ENCODE measurements around the gene FAM20B.
"Not testable (repeated sequence)": the region's sequence is repeated elsewhere in the genome, so short reads cannot be mapped to it uniquely, and the experiment has no call there.

Gene FAM20B

DNA sequence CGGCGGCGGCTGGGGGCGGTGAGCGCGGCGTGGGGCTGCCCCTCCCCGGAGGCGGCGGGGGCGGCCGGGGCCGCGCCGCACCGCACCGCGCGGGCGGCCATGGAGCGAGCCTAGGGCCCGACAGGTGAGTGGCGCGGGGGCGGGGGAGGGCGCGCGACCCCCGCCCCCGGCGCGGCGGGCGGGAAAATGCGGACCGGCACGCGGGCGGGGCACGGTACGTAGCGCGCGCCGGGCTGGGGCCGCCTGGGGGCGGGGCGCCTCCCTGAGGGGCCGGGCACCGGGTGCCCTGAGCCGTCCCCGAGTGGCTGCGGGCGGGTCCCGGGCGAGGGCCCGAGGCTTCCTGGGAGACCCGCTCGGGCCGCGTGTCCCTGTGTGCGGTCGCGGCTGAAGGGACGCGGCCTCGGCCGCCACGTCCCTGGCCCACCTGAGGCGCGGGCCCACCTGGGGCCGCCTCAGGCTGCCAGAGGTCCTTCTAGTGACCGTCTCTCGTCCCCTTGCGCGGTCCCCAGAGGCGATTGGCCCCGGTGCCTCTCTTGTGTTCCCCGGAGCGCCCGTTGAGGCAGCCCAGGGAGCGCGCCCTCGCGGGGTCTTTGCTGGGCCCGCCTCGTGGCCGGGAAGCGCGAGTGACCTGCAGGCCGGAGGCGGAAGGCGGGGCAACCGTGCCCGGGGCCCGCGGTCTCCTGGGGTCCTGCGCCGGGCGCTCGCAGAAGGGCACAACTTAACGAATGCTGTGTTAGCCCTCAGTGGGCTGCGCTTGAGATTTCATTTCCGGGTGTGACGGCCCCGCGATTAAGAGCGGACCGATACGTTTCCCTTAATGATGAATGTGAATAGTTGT, 500 bp downstream of the FAM20B start:
- DNase-seq = peak; percentile 62

DNA sequence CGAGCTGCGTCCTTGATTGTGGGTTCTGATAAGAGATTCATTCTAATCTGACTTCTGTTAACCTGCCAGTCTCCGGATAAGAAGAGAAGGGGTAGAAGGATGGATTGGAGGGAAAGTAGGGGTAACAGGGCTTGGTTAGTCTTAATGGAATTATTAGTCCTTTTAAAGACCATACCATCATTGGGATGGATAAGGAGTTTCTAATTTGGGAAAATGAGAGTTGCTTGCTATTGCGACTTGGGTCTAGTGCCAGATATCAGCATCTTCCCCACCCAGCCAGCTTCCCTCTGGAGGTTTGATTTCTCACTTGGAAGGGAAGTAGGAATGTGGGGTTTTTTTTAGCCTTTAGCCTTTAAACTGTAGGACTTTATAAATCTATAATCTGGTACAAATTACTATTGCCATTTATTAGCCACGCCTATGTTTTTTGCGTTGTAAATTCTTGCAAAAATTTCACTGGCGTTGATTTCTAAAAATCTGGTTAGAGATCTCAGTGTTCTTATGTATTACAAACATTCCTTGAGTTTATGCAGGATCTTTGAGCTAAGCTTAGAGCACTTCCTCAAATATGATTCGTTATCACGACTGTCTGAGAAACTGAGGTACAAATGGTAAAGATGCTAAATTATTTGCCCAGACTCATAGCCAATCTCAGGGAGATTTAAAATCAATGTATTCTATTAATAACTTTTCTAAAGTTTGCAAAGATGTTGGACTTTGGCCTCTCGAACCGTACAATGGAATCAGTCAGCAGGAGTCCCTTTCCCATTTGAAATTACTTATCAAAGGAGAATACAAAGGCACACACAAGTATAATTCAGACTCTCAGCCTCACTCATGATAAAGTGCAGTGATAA, 1.3 kb downstream of the FAM20B start:
- no peak for DNase-seq

DNA sequence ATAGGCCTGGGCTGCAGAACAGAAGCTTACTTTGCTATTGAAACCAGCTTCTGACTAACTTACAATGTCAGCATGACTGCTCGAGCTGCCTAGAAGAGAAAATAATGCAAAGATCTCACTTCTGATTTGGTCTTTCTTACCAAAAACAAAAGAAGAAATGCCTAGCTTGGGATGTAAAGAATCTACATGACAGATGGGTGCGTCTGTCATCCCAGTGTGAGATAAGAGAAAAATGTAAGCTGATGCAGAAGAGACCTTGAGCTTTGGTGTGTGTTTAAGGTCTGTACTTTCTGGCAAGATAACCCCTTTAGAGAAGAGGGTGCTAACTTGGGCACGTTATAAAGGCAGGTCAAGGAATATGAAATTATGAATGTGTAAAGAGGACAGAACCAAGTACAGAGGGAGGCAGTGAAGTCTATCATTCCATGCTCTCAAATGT, 3.6 kb downstream of the FAM20B start:
- DNase-seq = no peak

DNA sequence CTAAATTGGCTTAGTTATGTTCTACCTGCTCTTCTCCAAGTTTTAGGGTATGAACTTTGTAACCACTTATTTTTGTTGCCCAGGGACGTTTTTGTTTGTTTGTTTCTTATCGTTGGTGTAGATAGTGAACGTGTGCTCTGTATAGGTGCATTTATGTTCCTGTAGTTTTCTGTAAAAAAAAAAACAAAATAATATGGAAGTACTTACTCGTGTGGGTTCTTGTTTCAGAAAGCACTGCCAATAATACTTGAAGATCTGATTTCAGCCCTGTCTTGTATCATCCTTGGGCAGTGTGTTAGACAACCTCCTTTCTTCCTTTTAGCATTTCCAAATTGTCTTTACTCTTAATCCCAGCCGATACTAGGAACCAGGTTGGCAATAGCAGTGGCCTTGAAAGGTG, 4.4 kb downstream of the FAM20B start:
- no peak for DNase-seq

DNA sequence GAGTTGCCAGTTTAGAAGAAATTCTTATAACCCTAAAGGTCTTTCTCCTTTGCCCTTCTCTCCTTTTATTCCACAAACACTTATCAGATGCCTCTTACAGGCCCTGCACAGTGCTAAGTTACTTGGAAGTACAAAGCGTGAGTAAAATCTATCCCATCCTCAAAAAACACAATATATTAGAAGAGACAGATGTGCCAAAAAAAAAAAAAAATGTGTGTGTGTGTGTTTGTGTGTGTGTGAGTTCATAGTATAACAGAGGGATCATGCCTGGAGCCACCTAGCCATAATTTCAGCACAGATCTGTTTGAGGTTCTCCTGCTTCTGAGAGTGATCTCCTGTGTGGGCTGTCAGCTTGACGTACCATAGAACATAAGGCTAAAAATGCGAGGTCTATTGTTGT, 5.0 kb downstream of the FAM20B start:
- DNase-seq = no peak

DNA sequence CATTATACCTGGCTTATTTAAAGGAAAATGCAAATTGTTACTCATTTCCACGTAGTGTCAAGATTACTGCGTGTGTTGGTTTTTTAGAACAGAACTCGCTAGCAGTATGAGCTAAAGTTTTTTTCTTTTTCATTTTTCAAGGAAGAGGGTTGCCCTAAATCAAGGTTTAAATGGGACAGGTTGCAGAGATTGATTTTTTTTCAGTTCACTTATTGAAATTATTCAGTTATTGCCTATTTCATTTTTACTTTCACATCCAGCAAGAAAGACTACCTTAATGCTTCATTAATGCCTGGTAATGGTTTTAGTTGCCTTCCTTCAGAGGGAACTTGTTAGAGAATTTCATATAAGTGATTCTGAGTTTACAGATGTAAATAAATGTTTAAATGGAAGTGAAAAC, 5.6 kb downstream of the FAM20B start:
- no peak for DNase-seq

DNA sequence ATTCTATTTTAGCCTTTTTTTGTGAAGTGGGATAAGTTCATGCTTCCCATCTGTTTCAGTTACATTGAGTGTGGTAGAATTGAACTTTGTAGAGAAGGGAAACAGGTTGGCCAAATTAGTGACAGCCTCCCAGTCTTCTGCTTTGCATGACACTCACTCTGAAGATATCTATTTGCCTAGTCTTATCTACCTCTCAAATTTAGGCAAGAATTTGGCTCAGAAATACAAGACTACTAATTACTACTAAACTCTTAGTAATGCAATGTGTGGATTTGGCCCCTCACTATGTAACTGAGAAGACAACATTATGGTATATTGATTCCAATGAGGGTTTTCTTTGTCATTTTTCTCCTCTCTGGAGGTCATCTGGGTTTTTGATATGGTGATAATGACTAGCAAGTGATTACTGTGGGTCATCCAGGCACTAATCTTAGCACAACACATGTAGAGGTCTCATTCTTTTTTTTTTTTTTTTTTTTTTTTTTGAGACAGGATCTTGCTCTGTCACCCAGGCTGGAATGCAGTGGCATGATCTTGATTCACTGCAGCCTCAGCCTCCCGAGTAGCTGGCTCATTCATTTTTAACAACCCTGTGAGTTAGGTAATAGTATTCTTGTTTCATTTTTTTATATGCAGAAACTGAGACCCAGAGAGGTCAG, 6.3 kb downstream of the FAM20B start:
- no peak for DNase-seq

DNA sequence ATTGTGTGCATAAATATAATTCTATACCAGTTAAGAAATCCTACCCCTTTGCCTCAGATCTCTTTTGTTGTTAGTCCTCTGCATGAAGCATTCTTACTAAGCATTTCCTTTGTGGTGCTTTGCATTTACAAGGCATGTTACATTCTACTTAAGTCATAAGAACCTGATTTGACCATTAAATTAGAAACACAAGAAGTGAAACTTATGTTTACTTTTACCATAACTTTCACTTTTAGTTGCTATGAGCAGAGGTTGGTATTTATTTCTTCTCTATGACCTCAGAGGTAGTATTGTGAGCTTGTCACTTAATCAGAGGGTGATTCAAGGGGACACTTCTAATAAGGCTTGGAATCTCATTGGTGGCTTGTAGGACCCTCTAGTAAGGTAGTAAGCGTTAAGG, 9.0 kb downstream of the FAM20B start:
- DNase-seq = no peak

DNA sequence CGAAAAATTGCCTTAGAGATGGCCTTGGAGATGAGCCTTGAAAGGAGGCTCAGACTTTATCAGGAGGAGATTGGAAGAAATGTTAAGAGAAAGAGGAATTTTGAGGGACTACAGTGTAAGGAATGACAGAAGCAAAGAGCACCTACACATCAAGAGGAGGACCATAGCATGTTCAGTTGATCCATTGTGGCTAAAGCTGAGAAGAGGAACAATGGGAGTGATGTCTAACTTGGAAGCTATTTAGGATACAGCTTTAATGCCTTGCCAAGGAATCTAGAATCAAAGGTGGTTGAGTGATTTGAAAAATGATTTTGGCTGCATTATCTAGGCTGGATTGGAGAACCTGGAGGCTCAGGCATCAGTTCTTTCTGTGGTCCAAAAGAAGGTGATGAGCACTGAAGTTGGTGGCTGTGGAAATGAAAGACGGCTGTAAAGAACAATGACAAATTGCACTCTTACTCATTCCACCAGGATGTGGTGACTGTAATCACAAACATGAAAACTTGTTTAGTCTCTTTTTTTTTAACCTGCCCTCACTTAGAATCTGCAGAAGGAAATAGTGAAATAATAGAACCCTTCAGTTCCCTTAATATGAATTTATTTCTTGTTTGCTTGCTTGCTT, 11.3 kb downstream of the FAM20B start:
- no peak for DNase-seq

DNA sequence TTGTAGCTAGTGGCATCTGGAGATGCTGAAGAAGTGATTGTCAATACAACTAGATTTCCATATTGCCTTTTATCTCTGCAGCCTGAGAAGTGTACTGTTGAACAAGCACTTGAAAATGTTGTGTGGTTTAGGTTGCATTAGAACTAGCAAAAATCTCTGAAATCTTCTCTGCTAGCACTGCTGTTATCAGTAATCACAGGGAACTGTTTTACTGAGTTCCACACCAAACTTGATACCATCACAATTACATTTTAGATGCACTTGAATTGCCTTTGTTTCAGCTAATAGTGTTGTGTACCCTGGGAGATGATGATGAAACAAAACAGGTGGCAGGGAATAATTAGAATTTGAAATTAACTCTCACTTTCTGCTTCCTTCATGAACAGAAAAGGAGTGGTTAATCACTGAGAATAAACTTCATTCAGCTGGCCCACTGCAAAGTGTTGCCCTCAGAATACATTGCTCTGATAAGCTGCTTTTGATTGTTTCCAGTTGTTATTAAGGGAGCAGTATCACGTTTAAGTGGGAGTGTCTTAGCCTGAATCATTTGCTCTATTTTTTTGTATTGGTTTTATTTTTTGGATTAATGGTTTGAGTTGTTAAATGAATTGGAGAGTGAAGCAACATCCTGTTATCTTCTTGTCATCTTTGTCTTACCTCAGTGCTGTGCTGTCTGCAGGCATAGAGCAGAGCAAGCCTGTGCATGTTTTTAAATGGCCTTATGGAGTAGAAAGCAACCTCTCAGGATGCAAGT, 13.0 kb downstream of the FAM20B start:
- no peak for DNase-seq

DNA sequence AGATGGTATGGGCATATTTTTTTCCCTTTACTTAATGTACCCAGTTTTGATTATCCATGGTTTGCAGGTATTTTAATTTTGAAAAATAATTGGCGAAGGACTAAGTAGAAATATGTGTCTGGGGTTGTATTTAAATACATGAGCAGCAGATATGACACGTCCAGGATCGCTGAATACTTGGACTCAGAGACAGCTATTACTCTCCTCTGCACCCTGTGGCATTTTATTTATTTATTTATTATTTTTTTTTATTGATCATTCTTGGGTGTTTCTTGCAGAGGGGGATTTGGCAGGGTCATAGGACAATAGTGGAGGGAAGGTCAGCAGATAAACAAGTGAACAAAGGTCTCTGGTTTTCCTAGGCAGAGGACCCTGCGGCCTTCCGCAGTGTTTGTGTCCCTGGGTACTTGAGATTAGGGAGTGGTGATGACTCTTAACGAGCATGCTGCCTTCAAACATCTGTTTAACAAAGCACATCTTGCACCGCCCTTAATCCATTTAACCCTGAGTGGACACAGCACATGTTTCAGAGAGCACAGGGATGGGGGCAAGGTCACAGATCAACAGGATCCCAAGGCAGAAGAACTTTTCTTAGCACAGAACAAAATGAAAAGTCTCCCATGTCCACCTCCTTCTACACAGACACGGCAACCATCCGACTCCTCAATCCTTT, 13.9 kb downstream of the FAM20B start:
- DNase-seq = not testable (repeated sequence)

DNA sequence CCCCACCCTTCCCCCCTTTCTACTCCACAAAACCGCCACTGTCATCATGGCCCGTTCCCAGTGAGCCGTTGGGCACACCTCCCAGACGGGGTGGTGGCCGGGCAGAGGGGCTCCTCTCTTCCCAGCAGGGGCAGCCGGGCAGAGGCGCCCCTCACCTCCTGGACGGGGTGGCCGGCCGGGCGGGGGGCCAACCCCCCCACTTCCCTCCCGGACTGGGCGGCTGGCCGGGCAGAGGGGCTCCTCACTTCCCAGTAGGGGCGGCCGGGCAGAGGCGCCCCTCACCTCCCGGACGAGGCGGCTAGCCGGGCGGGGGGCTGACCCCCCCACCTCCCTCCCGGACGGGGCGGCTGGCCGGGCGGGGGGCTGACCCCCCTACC, 14.5 kb downstream of the FAM20B start:
- not testable (repeated sequence) for DNase-seq

DNA sequence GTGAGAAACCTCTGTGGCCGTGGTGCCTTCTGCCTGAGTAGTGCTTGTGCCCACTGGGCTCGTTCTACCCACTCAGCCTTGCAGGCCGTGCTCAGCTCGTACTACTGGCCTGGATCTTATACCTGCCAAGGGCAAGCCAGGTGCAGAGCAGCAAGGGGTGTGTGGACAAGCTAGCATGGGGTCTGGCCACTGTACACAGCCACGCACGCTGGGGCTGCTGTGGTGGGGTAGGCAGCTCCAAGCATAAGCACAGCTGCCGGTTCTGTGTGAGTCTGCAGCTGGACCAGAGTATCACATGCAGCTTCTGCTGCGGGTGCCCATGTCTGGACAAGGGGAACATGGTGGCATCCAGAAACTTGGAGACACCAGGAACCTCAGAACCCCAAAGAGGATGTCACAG, 16.4 kb downstream of the FAM20B start:
- DNase-seq = no peak

DNA sequence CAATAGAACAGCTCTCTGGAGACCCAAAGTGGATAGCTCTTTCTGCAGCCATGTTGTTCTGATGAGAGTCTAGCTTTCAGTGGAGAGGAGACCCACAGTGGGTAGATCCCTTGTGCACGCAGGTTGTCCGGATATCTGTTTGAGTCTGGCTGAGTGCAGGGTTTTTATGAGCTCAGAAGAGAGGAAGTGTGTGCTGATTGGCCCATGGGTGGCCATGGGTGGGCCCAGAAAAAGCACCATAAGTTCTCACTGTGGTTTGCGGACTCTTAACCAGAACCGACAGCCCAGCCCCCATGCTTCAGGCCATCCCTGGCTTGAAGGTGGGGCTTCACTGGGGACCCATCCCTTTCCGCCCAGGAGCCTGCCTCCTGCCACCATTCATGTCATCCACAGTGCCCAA, 17.0 kb downstream of the FAM20B start:
- DNase-seq = no peak

DNA sequence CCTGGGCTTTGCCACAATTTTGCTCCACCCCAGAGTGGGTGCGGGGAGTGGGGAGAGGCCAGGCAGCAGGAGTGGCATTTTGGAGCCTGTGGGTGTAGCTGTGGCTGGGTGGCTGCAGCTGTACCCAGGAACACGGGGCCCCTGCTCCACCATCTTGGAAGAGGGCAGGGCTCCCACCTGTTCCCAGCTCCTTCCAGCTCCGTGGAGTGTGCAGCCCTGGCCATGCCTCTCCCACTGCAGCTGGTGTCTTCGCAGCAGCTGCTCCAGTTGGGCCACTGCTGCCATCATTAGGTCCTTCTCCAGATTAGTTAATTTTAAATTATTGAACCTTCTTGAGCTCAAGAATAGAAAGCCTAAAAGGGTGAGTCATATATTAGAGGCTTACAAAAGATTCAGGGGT, 17.6 kb downstream of the FAM20B start:
- DNase-seq = no peak

DNA sequence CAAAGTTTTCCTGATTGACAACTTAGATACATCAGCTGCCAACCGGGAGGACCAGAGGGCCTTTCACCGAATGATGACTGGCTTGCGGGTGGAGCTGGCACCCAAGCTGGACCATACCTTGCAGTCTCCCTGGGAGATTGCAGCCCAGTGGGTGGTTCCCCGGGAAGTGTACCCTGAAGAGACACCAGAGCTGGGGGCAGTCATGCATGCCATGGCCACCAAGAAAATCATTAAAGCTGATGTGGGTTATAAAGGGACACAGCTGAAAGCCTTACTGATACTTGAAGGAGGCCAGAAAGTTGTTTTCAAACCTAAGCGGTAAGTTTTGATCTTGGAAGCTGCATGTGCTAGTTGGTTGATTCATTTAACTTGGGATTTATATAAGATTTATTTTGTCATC, 18.2 kb downstream of the FAM20B start:
- DNase-seq = no peak

DNA sequence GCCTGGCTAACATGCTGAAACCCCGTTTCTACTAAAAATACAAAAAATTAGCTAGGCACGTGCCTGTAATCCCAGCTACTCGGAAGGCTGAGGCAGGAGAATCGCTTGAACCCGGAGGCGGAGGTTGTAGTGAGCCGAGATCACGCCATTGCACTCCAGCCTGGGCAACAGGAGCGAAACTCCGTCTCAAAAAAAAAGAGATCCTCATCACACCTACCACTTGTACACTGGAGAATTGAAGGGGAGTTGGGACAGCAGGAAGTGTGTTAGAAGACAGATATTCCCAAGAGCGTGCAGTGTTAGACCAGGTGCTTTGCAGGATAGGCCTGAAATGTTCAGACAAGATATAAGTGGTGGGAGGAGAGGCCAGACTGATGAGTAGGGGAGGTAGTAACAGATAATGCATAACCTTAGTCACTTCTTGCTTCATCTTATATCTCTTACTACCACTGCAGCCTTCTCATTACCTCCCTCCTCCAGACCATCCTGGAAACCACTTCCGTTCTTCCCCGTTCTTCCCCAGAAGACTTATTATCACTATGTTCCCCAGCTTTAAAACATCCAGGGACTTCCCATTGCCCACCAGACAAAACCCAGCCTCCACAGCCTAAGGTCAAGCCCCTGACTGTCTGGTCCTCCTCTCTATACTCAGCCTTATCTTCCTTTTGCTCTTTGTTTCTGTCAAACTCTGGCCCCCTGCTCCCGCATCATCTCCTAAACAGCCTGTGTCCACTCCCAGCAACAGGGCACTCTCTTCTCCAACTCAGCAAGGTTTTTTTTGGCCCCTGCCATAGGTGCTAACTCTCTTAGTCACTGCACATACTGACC, 21.3 kb downstream of the FAM20B start:
- DNase-seq = no peak

DNA sequence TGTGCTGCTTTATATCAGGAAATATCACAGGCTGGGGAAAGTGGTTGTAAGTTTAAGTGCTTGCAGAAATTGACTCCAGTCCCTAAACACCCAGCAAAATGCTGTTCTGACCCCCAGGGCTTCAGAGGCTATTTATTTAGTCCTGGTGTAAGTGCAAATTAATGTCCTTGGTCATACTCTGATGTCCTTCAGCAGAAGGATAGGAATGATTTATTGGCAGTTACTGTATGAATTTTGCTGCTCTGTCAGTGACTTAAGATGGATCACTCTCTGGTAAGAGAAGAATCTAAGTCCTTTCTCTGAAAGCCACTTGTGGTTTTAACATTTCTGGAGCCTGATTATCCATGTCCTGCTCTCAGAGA, 21.9 kb downstream of the FAM20B start:
- DNase-seq = no peak

DNA sequence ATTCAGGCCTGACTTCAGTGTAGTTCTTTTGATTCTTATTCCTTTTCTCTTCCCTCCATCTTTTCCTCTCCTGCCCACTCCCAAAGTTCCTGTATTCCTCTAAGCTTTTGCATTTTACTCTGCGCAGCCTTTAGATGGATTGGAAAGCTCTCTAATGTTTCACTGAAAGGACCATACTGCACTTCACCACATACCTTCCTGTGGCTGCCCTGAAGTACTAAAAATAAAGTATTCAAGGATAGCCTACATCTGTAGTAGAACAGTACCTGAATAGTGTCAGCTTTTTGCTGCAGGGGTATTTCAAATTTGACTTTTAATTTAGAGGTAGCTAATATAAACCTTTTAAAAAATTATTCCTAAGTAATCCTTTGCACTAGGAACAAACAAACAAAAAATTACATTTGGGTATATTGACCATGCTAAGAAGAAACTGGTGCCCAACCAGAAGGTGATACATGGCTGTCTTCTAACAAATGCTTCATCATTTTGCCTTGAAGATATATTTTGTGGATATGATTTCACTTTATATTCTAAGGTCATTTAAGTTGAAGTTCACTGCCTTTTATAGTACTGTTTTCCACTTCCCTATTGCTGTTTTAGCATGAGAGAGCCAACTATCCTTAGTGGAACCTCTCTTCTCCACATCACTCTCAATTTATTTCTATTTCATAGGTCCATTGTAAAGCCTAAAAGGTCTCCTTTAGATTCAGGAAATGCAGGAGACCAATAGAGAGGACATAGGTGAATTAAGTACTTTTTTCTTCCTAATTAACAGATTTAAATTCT, 22.8 kb downstream of the FAM20B start:
- DNase-seq = no peak

DNA sequence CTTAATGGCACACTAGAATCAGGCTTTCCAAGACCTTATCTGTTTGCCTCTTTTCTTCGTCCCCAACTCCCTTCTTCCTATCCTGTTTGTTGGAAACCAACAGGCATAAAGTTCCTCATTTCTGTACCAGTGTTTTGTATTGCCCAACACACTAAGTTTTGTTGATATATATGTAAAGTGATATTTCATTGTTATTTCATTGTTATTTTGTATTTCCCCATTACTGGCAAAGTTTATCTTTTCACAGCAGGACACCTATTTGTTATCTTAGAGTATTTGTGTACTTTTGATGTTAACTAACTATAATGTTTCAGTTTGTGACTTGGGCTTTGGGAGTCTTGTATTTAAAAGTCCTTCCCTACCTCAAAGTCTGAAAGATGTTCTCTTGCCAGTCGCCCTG, 27.1 kb downstream of the FAM20B start:
- no peak for DNase-seq
